K562 (cell line): ENCODE measurements around the gene XRCC3. TPM values are rescaled to one million over a fixed set of nuclear protein-coding genes. Genes with fewer than 3 reads are reported as not detected.

Experiments used
- ARID4B ChIP-seq: sonication (generic); formaldehyde crosslinking; IDR thresholded peaks from 2 replicates; pipeline ENCODE4 v1.8.0; 2022; ENCODE audit warnings: mild to moderate bottlenecking, missing genetic modification reagents
- COPS2 ChIP-seq: fragments of 450-650 bp; conservative IDR thresholded peaks from 2 replicates; pipeline ENCODE4 v1.6.1; 2016; ENCODE audit warnings: mild to moderate bottlenecking, moderate library complexity
- CSDE1 ChIP-seq, 2 experiments: fragments of 450-650 bp; IDR thresholded peaks; 2 replicates each; pipeline ENCODE4 v1.6.1; 2016; ENCODE audit warnings: mild to moderate bottlenecking in 1 of 2
- HCFC1 ChIP-seq: IDR thresholded peaks from 2 replicates; pipeline ENCODE4 v1.6.1; 2012; ENCODE audit warnings: low read depth, low read length, improper control_type of control experiment
- ID3 ChIP-seq, 2 experiments: fragments of 250-450 bp in 1 of 2; fragments of 450-650 bp in 1 of 2; sonication (Bioruptor Pico) in 1 of 2; IDR thresholded peaks; 2 replicates each; pipeline versions ENCODE4 v1.6.1 to v1.8.0; 2016 to 2021; ENCODE audit warnings: mild to moderate bottlenecking in 2 of 2, moderate library complexity in 2 of 2, missing compliant biosample characterization in 1 of 2, missing genetic modification characterization in 1 of 2
- KDM1A ChIP-seq, 2 experiments: fragments of 450-650 bp; IDR thresholded peaks; 2 replicates each; pipeline ENCODE4 v1.6.1; 2016; ENCODE audit warnings: mild to moderate bottlenecking in 2 of 2
- NCOR1 ChIP-seq: fragments of 450-650 bp; IDR thresholded peaks from 2 replicates; pipeline ENCODE4 v1.6.1; 2016; ENCODE audit warnings: mild to moderate bottlenecking, moderate library complexity
- NRF1 ChIP-seq, 2 experiments: fragments of 450-650 bp; IDR thresholded peaks in 1 of 2; conservative IDR thresholded peaks in 1 of 2; 2 replicates each; pipeline ENCODE4 v1.6.1; 2014; ENCODE audit warnings: mild to moderate bottlenecking in 2 of 2
- RBFOX2 ChIP-seq: fragments of 200-400 bp; formaldehyde crosslinking; IDR thresholded peaks from 2 replicates; pipeline ENCODE4 v1.6.1; 2017; ENCODE audit warnings: low read depth, mild to moderate bottlenecking, low read length, moderate library complexity
- RBM17 ChIP-seq: fragments of 200-400 bp; formaldehyde crosslinking; IDR thresholded peaks from 2 replicates; pipeline ENCODE4 v1.6.1; 2017; ENCODE audit warnings: low read depth, mild to moderate bottlenecking, low read length, borderline replicate concordance
- SMARCC2 ChIP-seq: fragments of 450-650 bp; IDR thresholded peaks from 2 replicates; pipeline ENCODE4 v1.6.1; 2017; ENCODE audit warnings: antibody characterized with exemption, moderate library complexity, mild to moderate bottlenecking, low read depth
- SRSF9 ChIP-seq: fragments of 200-400 bp; formaldehyde crosslinking; IDR thresholded peaks from 2 replicates; pipeline ENCODE4 v1.6.1; 2017; ENCODE audit warnings: low read depth, low read length, borderline replicate concordance
- ZFP36 ChIP-seq: fragments of 150-350 bp; IDR thresholded peaks from 2 replicates; pipeline ENCODE4 v1.6.1; 2018; ENCODE audit warnings: low read length, low read depth; ENCODE audit not compliant: partially characterized antibody
- ZKSCAN1 ChIP-seq: fragments of 150-350 bp; IDR thresholded peaks from 2 replicates; pipeline ENCODE4 v1.6.1; 2016; ENCODE audit warnings: low read depth, low read length
- ZMIZ1 ChIP-seq, 2 experiments: fragments of 150-350 bp in 1 of 2; IDR thresholded peaks; 2 replicates each; pipeline ENCODE4 v1.6.1; 2012 to 2016; ENCODE audit warnings: low read depth in 2 of 2, low read length in 2 of 2, mild to moderate bottlenecking in 1 of 2, moderate library complexity in 1 of 2
- ZNF274 ChIP-seq: IDR thresholded peaks from 2 replicates; pipeline ENCODE4 v1.6.1; 2011; ENCODE audit warnings: low read depth, mild to moderate bottlenecking, low read length, moderate library complexity, borderline replicate concordance
- ZNF316 ChIP-seq: fragments of 450-650 bp; IDR thresholded peaks from 2 replicates; pipeline ENCODE4 v1.6.1; 2016
- ZNF785 ChIP-seq: fragments of 250-450 bp; sonication (Bioruptor Pico); IDR thresholded peaks from 2 replicates; pipeline ENCODE4 v1.4.0; 2020; ENCODE audit warnings: mild to moderate bottlenecking
- polyA plus RNA-seq, 8 experiments: library from polyadenylated mRNA; depleted of rRNA in 4 of 8; stranded (reverse) in 5 of 8; unstranded in 3 of 8; fragments of >200 nt; fragmentation: Nextera tagmentation in 2 of 8; fragmentation: Illumina TruSeq in 1 of 8; extraction: Ambion mirVana in 2 of 8; extraction: Trizol in 1 of 8; gene quantifications; 2 replicates each; pipeline versions ENCODE4 v1.2.1 to v1.2.3, GENCODE V29; 2011 to 2014; ENCODE audit warnings: inconsistent platforms in 1 of 8, missing spikeins in 1 of 8
- total RNA-seq, 7 experiments: library from RNA; depleted of rRNA in 6 of 7; stranded (reverse); fragments of >200 nt in 6 of 7; fragmentation: Illumina TruSeq in 2 of 7; extraction: Trizol in 2 of 7; gene quantifications; 2 replicates each; pipeline versions ENCODE4 v1.2.1 to v1.2.3, GENCODE V29; 2011 to 2021; ENCODE audit warnings: low replicate concordance in 1 of 7

XRCC3 gene
- total and polyA plus RNA-seq, 9 of the 15 experiments (the other 6 are each of a cell fraction or from before 2014, with no cell fraction given): 0.34 to 59.3 (median 30.3) TPM

- TF ChIP-seq ZMIZ1 (IDR thresholded peaks at IDR 0.05; ENCODE audit: low read depth in 2 of 2, low read length in 2 of 2) (no peak), ZNF274 (no peak), ZNF785 (CRISPR knock-in tag) (no peak), RBM17 (no peak), HCFC1 (no peak), ZKSCAN1 (no peak), ZFP36 (no peak), KDM1A (IDR thresholded peaks at IDR 0.05) (0 out of 4 replicates have a peak, but pooled peaks of 1 of the 2 experiments have one; percentile 33), ZNF316 (no peak), ARID4B (CRISPR knock-in tag) (no peak), SMARCC2 (no peak), NRF1 (conservative IDR thresholded peaks at IDR 0.05 in 1 of 2, IDR thresholded peaks at IDR 0.05 in 1 of 2) (no peak), RBFOX2 (0 out of 2 replicates have a peak, but pooled peaks have one; percentile 4), ID3 (CRISPR knock-in tag; IDR thresholded peaks at IDR 0.05) (no peak), ID3 (tag; IDR thresholded peaks at IDR 0.05) (no peak), SRSF9 (no peak), COPS2 (no peak), NCOR1 (no peak), CSDE1 (IDR thresholded peaks at IDR 0.05) (no peak)
These were observed 1.8 kb downstream of the XRCC3 start (continued) for GRCh38 chr14:103713304-103714062.
